GM04504 (cell line): ENCODE results near the gene DZIP1.

Experiments
- DNase-seq: peaks from one replicate; pipeline ENCODE4 v3.0.0-alpha.2; 2012; ENCODE audit warnings: low read depth

Gene DZIP1

GRCh38 chr13:95643936-95644598, 439 bp downstream of the DZIP1 start:
- DNase-seq = peak; percentile 17

- peak; percentile 9 for DNase-seq
These were observed 953 bp downstream of the DZIP1 start for GRCh38 chr13:95643571-95643935.

- no peak for DNase-seq
These were observed 1.5 kb downstream of the DZIP1 start for GRCh38 chr13:95642999-95643398.

GRCh38 chr13:95642028-95642621, 2.4 kb downstream of the DZIP1 start:
- DNase-seq = peak; percentile 10

GRCh38 chr13:95641291-95642027, 3.0 kb downstream of the DZIP1 start:
- DNase-seq = no peak

GRCh38 chr13:95636853-95637252, 7.7 kb downstream of the DZIP1 start:
- DNase-seq = no peak

GRCh38 chr13:95630593-95630992, 13.9 kb downstream of the DZIP1 start:
- no peak for DNase-seq

GRCh38 chr13:95629071-95629470, 15.4 kb downstream of the DZIP1 start:
- no peak for DNase-seq

- DNase-seq = no peak
These were observed 16.0 kb downstream of the DZIP1 start for GRCh38 chr13:95628488-95628887.

- DNase-seq = no peak
These were observed 16.9 kb downstream of the DZIP1 start for GRCh38 chr13:95627590-95627989.

GRCh38 chr13:95626768-95627167, 17.7 kb downstream of the DZIP1 start:
- no peak for DNase-seq

- no peak for DNase-seq
These were observed 20.5 kb downstream of the DZIP1 start for GRCh38 chr13:95624020-95624419.

- no peak for DNase-seq
These were observed 21.4 kb downstream of the DZIP1 start for GRCh38 chr13:95623141-95623540.

- DNase-seq = no peak
These were observed 23.5 kb downstream of the DZIP1 start for GRCh38 chr13:95620825-95621498.

- no peak for DNase-seq
These were observed 24.3 kb downstream of the DZIP1 start for GRCh38 chr13:95620030-95620824.

GRCh38 chr13:95615539-95615938, 29.0 kb downstream of the DZIP1 start:
- DNase-seq = no peak

- DNase-seq = no peak
These were observed 29.8 kb downstream of the DZIP1 start for GRCh38 chr13:95614641-95615245.

GRCh38 chr13:95608640-95609323, 35.7 kb downstream of the DZIP1 start:
- no peak for DNase-seq

- no peak for DNase-seq
These were observed 37.1 kb downstream of the DZIP1 start for GRCh38 chr13:95607366-95607765.

GRCh38 chr13:95605448-95606125, 38.9 kb downstream of the DZIP1 start:
- DNase-seq = no peak
